CD14-positive monocyte (primary cell): ENCODE results near the gene DAZAP1. TPM values are rescaled to one million over a fixed set of nuclear protein-coding genes. Genes with fewer than 3 reads are reported as not detected.

Experiments used
- DNase-seq, 3 donors: peaks; one replicate each; pipeline ENCODE4 v3.0.0-alpha.2; 2011 to 2022
- H2AFZ ChIP-seq: 2 replicates; pipeline ENCODE4 v1.6.0; 2012; ENCODE audit warnings: mild to moderate bottlenecking, low read depth, low read length, inconsistent platforms; ENCODE audit not compliant: insufficient read depth, poor library complexity, severe bottlenecking
- H3K27ac ChIP-seq, 2 donors: 1 replicate in 1 of 2; 2 replicates in 1 of 2; pipeline ENCODE4 v1.5.1; 2012 to 2013; ENCODE audit warnings: low read length in 2 of 2, control low read depth in 1 of 2, inconsistent platforms in 1 of 2, low read depth in 1 of 2, mild to moderate bottlenecking in 1 of 2
- H3K27me3 ChIP-seq, 2 donors: one replicate each; pipeline versions ENCODE4 v1.6.0 to v1.6.1; 2011 to 2013; ENCODE audit warnings: low read length in 2 of 2; ENCODE audit not compliant: control insufficient read depth in 2 of 2, insufficient read depth in 2 of 2
- H3K36me3 ChIP-seq, 2 donors: replicated peaks in 1 of 2; 1 replicate in 1 of 2; 2 replicates in 1 of 2; pipeline versions ENCODE4 v1.5.1 to v1.6.1; 2012 to 2013; ENCODE audit warnings: low read length in 2 of 2, control low read depth in 1 of 2, inconsistent platforms in 1 of 2, mild to moderate bottlenecking in 1 of 2; ENCODE audit not compliant: insufficient read depth in 2 of 2, control insufficient read depth in 1 of 2
- H3K4me1 ChIP-seq, 2 donors: 1 replicate in 1 of 2; 2 replicates in 1 of 2; pipeline versions ENCODE4 v1.5.1 to v1.6.1; 2012 to 2013; ENCODE audit warnings: low read length in 2 of 2, control low read depth in 1 of 2, inconsistent platforms in 1 of 2, mild to moderate bottlenecking in 1 of 2, moderate library complexity in 1 of 2; ENCODE audit not compliant: insufficient read depth in 2 of 2, control insufficient read depth in 1 of 2
- H3K4me2 ChIP-seq: replicated peaks from 2 replicates; pipeline ENCODE3; 2012; ENCODE audit warnings: low read length, moderate library complexity, mild to moderate bottlenecking; ENCODE audit not compliant: poor library complexity, severe bottlenecking; ENCODE audit errors: extremely low read depth
- H3K4me3 ChIP-seq, 3 experiments: fragments of 200-600 bp in 1 of 3; sonication (generic) in 1 of 3; replicated peaks in 1 of 3; 1 replicate in 2 of 3; 2 replicates in 1 of 3; pipeline ENCODE4 v1.5.1; 2011 to 2013; ENCODE audit warnings: low read length in 3 of 3, mild to moderate bottlenecking in 3 of 3, control low read depth in 2 of 3, low read depth in 2 of 3, inconsistent platforms in 1 of 3, moderate library complexity in 1 of 3
- H3K79me2 ChIP-seq: 2 replicates; pipeline ENCODE4 v1.6.0; 2012; ENCODE audit warnings: mild to moderate bottlenecking, control low read depth, inconsistent platforms, low read length, moderate library complexity; ENCODE audit not compliant: insufficient read depth
- H3K9ac ChIP-seq: 2 replicates; pipeline ENCODE4 v1.6.0; 2017; ENCODE audit warnings: low read length, mild to moderate bottlenecking; ENCODE audit not compliant: insufficient read depth, poor library complexity, severe bottlenecking
- H3K9me3 ChIP-seq, 2 donors: replicated peaks in 1 of 2; 1 replicate in 1 of 2; 2 replicates in 1 of 2; pipeline versions ENCODE4 v1.5.1 to v1.6.1; 2012 to 2013; ENCODE audit warnings: low read length in 2 of 2, control low read depth in 1 of 2; ENCODE audit not compliant: control insufficient read depth in 1 of 2, insufficient read depth in 1 of 2
- H4K20me1 ChIP-seq: 2 replicates; pipeline ENCODE4 v1.6.0; 2012; ENCODE audit warnings: mild to moderate bottlenecking, low read length, control low read depth, moderate library complexity; ENCODE audit not compliant: insufficient read depth
- H3K27ac Mint-ChIP-seq, 7 donors: one replicate each; pipeline ENCODE4 v1.8.0; 2020; ENCODE audit warnings: mild to moderate bottlenecking in 7 of 7, mixed read lengths in 7 of 7, moderate library complexity in 6 of 7, inconsistent platforms in 2 of 7
- H3K27me3 Mint-ChIP-seq, 3 donors: one replicate each; pipeline ENCODE4 v1.8.0; 2021 to 2022; ENCODE audit warnings: low read depth in 3 of 3, mild to moderate bottlenecking in 3 of 3, mixed read lengths in 3 of 3, moderate library complexity in 3 of 3, inconsistent platforms in 1 of 3
- H3K36me3 Mint-ChIP-seq, 2 donors: one replicate each; pipeline ENCODE4 v1.8.0; 2020; ENCODE audit warnings: mixed read lengths in 2 of 2, inconsistent platforms in 1 of 2, mild to moderate bottlenecking in 1 of 2
- H3K4me1 Mint-ChIP-seq: one replicate; pipeline ENCODE4 v1.8.0; 2020; ENCODE audit warnings: mild to moderate bottlenecking, mixed read lengths
- H3K4me3 Mint-ChIP-seq, 2 donors: one replicate each; pipeline ENCODE4 v1.8.0; 2020; ENCODE audit warnings: mild to moderate bottlenecking in 2 of 2, mixed read lengths in 2 of 2, moderate library complexity in 1 of 2
- H3K9me3 Mint-ChIP-seq, 7 donors: one replicate each; pipeline ENCODE4 v1.8.0; 2020 to 2022; ENCODE audit warnings: mixed read lengths in 7 of 7, mild to moderate bottlenecking in 6 of 7, moderate library complexity in 6 of 7, inconsistent platforms in 2 of 7
- WGBS: methylation state at CpG from one replicate; pipeline ENCODE4 v1.1.5; 2013; ENCODE audit warnings: missing lambda C conversion rate; ENCODE audit not compliant: insufficient coverage; 5-methylcytosine and 5-hydroxymethylcytosine counted together
- intact Hi-C, 2 donors: fragments of 100-400 bp; cut with micrococcal nuclease; formaldehyde crosslinking; loops; one replicate each; pipeline versions ENCODE4 v1.15.0 to v1.15.1; 2023
- polyA plus RNA-seq, 3 donors: library from polyadenylated mRNA; depleted of rRNA in 1 of 3; unstranded in 2 of 3; stranded (reverse) in 1 of 3; fragments of 300-500 nt in 2 of 3; fragments of >200 nt in 1 of 3; fragmentation: Illumina TruSeq in 2 of 3; gene quantifications; 1 replicate in 2 of 3; 2 replicates in 1 of 3; pipeline ENCODE4 v1.2.3, GENCODE V29; 2012 to 2021
- TF ChIP-seq, protein P1 (sequence below): fragments of 200-600 bp; IDR thresholded peaks from one replicate; pipeline ENCODE4 v1.8.0; 2022; ENCODE audit warnings: antibody characterized with exemption, mild to moderate bottlenecking

DAZAP1 gene
- polyA plus RNA-seq, 3 donors = 3.3 to 57.1 (median 4.2) TPM

DNA sequence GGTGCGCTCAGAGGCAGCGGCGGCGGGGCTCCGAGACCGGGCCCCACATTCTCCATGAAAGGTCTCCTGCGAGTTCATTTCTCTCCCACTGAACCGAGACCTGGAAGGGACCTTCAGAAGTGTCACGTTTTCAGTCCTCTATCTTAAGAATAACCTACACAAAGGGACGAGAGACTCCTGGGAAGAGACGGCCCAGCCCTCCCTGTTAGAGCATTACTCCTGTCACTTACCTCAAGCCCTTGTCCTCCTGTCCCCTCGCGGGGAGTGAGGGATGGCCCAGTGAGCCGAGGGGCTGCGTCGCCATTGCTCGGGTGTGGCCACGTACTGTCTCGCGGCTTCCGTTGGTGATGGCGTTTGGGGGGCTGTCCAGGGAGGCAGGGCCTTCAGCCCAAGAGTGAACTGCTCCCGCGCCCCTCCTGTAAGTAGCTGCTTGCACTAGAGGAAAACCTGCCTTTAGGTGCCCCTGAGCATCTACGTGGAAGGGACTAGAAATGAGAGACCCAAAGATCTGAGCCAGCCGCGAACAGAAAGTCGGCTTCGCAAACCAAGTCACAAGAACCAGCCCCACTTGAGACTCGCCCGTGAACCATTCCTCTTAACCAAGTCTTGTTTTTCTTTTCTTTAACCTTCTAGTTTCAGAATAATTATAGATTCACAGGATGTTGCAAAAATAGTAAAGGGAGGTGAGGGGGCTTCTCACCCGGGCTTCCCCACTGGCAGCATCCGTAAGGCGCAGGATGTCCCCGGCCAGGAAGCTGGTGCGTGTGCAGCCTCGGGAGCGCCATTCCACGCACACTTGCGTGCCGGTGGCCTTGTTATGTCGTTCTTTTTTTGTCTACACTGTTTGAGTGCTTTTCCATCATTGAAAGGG lies 44.8 kb upstream of the DAZAP1 start:
- H3K27me3 ChIP-seq = no peaks in the 10 kb centered on the region
- intact Hi-C loops = no loop called here
- Mint-ChIP-seq H3K4me3 (peak overlapping the region in 1 of 2 donors; percentile 76), H3K27me3 (peaks cover 0 to 5% (median 4%) of the 10 kb centered on the region in 3 donors), H3K36me3 (peaks cover 57 to 75% of the 10 kb centered on the region in 2 donors), H3K4me1 (peaks cover 32% of the 10 kb centered on the region), H3K27ac (peak overlapping the region in 1 of 7 donors; percentile 72), H3K9me3 (no peaks in the 10 kb centered on the region)
- H3K9ac ChIP-seq = no peak overlapping the region
- TF ChIP-seq, protein P1, sequence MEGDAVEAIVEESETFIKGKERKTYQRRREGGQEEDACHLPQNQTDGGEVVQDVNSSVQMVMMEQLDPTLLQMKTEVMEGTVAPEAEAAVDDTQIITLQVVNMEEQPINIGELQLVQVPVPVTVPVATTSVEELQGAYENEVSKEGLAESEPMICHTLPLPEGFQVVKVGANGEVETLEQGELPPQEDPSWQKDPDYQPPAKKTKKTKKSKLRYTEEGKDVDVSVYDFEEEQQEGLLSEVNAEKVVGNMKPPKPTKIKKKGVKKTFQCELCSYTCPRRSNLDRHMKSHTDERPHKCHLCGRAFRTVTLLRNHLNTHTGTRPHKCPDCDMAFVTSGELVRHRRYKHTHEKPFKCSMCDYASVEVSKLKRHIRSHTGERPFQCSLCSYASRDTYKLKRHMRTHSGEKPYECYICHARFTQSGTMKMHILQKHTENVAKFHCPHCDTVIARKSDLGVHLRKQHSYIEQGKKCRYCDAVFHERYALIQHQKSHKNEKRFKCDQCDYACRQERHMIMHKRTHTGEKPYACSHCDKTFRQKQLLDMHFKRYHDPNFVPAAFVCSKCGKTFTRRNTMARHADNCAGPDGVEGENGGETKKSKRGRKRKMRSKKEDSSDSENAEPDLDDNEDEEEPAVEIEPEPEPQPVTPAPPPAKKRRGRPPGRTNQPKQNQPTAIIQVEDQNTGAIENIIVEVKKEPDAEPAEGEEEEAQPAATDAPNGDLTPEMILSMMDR = no peak
- H2AFZ ChIP-seq = no peak overlapping the region
- H3K36me3 ChIP-seq = peaks cover 16 to 43% of the 10 kb centered on the region in 2 donors
- no peaks in the 10 kb centered on the region for H4K20me1 ChIP-seq
- H3K79me2 ChIP-seq = no peaks in the 10 kb centered on the region
- peak overlapping the region; percentile 63 for H3K4me2 ChIP-seq
- H3K9me3 ChIP-seq = no peaks in the 10 kb centered on the region
- DNase-seq = no peak
- H3K4me3 ChIP-seq = peak overlapping the region in 1 of 3 experiments; percentile 57
- H3K4me1 ChIP-seq = peaks cover 27 to 36% of the 10 kb centered on the region in 2 donors
- WGBS = 64% methylated on average over 33 of the region's 42 CpGs
- H3K27ac ChIP-seq = no peak overlapping the region

GRCh38 chr19:1363599-1363998 lies 43.8 kb upstream of the DAZAP1 start:
- H3K27me3 ChIP-seq = no peaks in the 10 kb centered on the region
- H3K4me1 ChIP-seq = peaks cover 30 to 43% of the 10 kb centered on the region in 2 donors
- peaks cover 12 to 33% of the 10 kb centered on the region in 2 donors for H3K36me3 ChIP-seq
- H3K79me2 ChIP-seq = no peaks in the 10 kb centered on the region
- H3K27ac ChIP-seq = no peak overlapping the region
- H4K20me1 ChIP-seq = no peaks in the 10 kb centered on the region
- peak overlapping the region; percentile 47 for H3K9ac ChIP-seq
- H3K4me3 ChIP-seq = peak overlapping the region in 2 of 3 experiments; percentile 10 to 57
- Mint-ChIP-seq H3K4me3 (peak overlapping the region; percentile 70 to 76), H3K9me3 (no peaks in the 10 kb centered on the region), H3K27ac (peak overlapping the region in 4 of 7 donors; percentile 3 to 65 (median 44)), H3K4me1 (peaks cover 39% of the 10 kb centered on the region), H3K27me3 (peaks cover 0 to 5% (median 2%) of the 10 kb centered on the region in 3 donors), H3K36me3 (peaks cover 47 to 71% of the 10 kb centered on the region in 2 donors)
- intact Hi-C loops = no loop called here
- TF ChIP-seq, protein P1 = no peak
- 3% methylated on average over 6 of the region's 10 CpGs for WGBS
- H2AFZ ChIP-seq = peak overlapping the region; percentile 54
- DNase-seq = peak in 2 of 3 donors; percentile 33 to 37
- no peaks in the 10 kb centered on the region for H3K9me3 ChIP-seq
- peak overlapping the region; percentile 63 for H3K4me2 ChIP-seq
